SHP77 (cell line): Measurements from ENCODE around the gene MET.
"Not testable (repeated sequence)": the region's sequence is repeated elsewhere in the genome, so short reads cannot be mapped to it uniquely, and the experiment has no call there.

Source experiments
- DNase-seq, 2 experiments: peaks; one replicate each; lab custom pipeline; 2025; lab: John Stamatoyannopoulos, UW

Gene MET

DNA sequence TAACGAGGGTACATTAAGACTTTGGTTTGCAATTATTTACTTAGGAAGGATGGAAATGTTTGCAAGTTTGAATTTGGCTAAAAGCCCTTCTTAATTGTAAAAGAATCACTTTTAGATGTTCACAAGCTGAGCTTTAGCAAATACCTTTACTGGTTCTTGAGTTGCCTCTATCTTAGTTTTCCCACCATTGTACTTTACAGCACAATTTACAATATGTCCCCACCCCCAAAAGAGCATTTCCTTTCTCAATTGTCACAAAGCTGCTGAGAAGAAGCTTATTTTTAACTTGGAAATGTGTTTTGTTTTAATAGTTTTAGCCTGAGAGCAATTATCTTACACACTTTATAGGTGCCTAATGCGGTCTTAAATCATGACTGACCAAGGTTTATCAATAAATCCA lies 81.1 kb downstream of the MET start:
- no peak for DNase-seq

DNA sequence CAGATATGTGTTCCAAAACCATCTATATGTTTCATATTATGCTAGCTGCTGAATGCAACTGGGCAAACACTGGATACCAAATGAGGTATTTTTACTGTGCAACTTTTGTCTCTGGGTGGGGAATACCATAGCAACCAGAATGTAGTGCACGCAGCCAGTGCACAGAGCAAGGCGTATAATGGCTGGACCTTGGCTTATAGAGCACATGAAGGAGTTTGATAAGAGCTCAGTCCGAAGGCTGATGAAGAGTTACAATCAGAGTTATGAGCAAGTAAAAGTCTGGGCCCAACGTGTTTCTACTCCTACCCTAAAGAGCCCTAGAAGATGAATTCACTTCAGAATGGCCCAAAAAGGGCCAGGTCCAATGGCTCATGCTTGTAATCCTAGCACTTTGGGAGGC lies 82.2 kb downstream of the MET start:
- no peak for DNase-seq

DNA sequence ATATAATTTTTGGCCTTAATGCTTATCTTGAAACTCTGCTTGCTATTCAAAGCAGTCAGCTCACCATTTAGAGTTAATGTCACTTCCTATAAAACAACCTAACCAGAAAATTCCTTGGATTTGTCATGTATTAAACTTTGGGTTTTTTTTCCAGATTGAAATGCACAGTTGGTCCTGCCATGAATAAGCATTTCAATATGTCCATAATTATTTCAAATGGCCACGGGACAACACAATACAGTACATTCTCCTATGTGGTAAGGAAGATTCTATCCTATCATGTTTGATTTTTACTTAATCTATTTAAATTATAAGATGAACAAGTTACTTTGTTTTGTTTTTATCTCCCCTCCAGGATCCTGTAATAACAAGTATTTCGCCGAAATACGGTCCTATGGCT lies 85.3 kb downstream of the MET start:
- no peak for DNase-seq

DNA sequence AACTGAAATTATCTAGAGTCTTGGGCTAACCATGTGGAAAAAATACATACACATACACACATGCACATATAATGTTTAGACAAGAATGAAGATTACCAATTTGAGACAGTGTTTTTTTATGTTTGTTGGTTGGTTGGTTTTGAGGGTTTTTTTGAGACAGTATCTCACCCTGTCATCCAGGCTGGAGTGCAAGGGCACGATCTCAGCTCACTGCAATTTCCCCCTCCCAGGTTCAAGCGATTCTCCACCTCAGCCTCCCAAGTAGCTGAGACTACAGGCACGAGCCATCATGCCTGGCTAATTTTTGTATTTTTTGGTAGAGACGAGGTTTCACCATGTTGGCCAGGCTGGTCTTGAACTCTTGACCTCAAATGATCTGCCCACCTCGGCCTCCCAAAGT lies 87.6 kb downstream of the MET start:
- DNase-seq, result not testable (repeated sequence)

DNA sequence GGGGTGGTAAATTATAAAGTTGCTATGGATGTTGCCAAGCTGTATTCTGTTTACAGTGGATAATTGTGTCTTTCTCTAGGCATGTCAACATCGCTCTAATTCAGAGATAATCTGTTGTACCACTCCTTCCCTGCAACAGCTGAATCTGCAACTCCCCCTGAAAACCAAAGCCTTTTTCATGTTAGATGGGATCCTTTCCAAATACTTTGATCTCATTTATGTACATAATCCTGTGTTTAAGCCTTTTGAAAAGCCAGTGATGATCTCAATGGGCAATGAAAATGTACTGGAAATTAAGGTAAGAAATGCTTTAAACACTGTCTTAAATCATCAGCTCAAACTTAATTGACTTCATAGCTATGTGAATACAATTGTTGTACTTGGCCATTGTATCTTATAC lies 91.0 kb downstream of the MET start:
- no peak for DNase-seq

DNA sequence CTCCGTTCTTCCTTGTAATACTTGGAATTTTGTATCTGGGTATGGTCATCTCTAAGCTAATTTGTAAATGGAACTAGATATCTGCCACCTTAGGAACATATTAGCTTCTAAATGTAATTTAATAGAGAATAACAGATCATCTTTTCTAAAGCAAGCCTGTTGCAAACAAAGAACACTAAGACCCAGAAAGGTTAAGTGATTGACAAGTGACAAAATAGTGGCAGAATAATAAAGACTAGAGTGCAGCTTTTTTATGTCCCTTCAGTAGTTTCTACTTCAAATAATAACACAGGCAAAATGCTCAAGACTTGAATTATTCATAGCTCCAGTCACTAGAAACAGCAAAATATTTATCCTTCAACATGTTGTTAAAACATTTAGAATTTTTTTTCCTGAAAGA lies 91.7 kb downstream of the MET start:
- DNase-seq, result no peak

DNA sequence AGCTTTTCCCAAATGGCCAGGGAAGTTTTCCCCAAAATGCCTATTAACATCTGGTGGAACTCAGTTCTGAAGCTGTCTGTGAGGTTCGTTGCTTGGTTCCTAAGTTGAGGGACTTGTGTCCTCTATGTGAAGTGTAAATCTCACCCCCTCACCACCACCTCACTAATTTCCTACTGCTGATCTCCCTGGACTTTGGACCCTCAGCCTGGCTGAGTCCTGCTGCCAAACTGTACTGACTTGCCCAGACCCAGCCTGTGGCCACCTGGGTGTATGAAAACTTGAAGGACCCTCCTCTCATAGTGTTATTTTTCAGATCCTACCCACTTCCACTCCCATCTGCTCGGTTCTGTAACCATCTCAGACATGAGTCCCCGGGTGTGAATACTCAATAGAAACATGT lies 94.9 kb downstream of the MET start:
- DNase-seq, result no peak

DNA sequence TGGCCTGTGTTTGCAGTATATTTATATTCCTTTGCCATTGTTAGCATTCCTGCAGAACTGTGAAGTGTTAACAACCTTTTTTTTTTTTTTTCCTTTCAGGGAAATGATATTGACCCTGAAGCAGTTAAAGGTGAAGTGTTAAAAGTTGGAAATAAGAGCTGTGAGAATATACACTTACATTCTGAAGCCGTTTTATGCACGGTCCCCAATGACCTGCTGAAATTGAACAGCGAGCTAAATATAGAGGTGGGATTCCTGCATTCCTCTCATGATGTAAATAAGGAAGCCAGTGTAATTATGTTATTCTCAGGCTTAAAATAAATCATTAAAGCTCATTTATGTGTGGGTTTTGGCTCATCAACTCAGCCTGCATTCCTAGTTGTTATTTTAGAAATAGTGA lies 97.5 kb downstream of the MET start:
- no peak for DNase-seq

DNA sequence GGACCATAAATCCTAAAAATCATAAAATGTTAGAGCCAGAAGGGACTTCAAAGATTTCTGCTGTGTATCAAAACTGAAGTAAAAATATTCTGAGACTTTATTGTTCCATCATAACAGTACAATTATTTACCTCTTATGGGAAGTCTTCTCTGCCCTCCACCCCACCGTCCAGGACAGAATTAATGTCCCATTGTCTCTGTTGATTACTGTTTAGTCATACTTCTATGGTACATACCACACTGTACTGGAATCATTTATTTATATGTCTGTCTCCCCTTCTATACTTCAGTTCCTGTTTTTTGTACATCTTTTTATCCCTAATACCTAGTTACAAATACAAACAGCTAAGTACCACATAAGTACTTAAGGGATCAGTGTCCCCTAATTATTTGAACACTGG lies 98.9 kb downstream of the MET start:
- DNase-seq, result no peak

DNA sequence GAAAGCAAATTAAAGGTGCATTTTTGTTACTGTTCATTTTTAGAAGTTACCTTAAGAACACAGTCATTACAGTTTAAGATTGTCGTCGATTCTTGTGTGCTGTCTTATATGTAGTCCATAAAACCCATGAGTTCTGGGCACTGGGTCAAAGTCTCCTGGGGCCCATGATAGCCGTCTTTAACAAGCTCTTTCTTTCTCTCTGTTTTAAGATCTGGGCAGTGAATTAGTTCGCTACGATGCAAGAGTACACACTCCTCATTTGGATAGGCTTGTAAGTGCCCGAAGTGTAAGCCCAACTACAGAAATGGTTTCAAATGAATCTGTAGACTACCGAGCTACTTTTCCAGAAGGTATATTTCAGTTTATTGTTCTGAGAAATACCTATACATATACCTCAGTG lies 99.6 kb downstream of the MET start:
- DNase-seq, result no peak

DNA sequence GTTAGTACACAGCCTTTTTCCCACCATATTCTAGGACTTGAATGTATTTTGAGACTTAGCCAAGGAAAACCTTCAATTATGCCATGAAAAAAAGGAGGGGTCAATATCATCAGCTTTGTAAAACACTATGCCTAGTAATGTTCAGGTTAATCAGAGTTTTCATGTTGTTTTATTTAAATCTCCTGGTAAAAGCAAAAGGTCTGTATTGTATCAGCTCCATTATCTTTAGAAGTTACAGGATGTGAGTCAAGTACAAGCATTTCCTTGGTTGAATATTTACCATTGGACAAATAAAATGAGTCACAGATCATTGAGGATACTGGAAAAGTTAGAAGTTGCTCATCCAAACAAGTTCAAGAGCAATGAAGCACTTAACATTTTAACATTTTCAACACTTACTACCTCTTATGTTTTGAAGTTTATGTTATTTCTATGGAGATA lies 100.4 kb downstream of the MET start:
- no peak for DNase-seq

DNA sequence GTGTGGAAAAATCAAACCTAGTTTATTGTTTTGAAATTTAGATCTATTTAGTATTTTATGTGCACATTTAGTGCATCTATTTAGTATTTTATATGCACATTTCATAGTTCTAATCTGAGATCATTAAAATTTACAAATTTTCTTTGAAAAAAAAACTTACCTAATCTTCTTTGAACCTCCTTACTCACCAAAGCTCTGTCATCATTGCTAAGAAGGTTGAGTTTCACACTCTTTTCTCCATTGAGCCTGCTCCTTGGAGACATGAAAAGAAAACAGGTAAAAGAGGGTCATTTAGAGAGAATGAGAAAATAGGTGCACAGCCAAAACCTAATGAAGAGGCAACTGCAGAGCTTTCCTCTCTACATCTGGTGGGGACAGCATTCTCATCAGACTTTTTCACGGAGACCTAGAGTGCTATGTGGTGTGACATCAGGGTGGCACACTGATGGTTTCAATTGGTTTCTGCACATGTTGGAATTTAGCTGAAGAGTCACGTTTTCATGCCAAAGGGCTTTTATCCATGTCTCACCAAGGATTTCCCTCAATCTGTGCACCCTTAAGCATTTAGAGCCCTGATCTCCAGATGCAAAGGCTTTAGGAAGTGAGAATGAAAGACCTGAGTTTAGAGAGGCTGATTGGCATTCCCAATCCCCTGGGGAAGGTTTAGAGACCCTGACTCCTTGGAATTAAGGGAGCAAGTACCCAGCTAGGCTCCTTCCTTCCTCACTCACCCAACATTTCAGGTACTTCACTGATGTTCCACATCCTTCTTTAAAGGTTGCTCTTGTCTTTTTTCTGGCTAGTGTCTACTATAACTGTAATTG lies 101.1 kb downstream of the MET start:
- no peak for DNase-seq

DNA sequence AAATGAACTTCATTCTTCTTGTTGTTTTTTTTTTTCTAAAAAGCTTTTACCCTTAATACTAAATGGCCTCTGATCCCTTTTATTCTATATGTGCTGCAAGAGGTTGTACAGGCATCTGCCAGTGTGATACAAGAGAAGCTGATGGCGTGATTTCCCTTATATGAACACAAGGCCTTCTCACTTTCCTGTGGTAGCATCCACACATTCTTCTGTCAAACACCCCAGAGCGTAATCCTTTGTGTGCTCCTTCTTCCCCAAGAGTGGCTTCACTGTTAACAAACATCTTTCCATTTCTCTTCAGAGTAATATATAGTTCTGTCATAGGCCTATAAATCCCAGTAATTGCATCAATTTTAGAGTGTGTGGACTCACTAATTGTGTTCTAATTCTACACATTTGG lies 104.0 kb downstream of the MET start:
- DNase-seq, result no peak

DNA sequence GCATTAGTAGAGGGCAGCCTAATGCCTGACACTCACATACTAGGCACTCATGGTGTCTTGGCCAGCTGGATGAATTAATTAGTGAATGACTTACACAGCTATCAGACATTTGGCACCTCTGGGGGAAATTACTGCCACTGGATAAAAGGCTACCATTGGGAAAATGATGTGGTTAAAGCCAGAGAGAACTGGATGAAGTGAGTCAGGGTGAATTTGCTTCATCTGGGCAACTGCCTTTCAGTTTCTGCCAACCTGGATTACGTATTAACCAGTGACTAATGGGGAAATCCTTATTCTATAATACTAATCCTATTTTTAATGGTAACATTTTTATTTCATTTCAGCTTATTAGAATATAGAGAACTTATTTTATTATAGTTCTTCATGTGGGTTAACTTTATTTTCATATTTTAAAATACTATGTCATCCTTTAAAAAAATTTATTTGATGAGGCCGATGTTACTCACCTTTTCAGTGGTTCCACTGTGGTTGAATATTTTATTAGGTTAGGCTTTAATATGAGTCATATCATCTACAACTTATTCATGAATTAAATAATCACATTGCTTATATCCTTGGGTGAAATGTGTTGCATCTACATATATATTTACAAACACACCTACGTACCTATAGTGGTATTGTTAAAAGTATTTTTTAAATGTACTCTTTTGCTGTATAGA lies 104.8 kb downstream of the MET start:
- DNase-seq, result no peak

DNA sequence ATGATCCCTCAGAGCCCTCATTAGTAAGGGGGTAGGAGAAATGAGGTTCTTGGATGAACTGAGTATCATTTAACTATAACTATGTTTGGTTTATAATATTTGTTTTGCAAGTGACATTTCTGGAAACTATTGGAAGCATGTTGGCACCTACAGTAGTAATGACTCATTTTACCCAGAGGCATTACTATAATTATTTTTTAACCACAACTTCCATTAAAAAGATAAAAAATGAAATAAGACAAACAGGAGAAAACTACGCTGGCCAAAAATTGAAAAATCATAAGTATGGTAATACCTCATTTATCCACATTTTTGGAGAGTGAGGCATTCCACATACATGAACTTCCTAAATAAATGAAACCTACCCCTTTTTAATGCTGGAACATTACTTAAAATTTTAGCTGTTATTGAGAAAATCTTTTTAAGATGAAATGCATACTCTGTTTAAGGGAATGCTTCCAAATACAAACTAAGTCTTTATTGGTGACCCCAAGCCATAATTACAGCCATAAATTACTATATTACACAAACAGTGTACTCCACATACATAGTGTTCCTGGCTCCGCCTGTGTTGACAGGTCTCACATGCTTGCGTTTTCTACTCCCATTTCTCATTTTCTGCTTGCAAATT lies 105.8 kb downstream of the MET start:
- no peak for DNase-seq

DNA sequence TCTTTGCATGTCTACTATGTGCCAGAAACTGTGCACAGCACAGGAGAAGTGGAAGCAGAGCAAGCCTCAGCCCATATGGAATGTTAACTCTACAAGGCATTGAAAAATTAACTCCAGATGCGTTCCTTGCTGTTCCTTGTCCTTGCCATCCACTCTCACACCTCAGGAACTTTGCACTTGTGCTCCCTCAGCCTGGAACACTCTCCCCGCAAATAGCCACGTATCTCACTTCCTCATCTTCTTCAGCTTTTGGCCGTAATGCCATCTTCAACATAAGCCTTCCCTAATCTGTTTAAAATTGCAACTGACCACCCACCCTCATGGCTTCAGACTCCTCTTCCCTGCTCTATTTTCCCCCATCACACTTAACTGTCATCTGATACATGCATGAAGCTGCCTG lies 107.2 kb downstream of the MET start:
- no peak for DNase-seq

DNA sequence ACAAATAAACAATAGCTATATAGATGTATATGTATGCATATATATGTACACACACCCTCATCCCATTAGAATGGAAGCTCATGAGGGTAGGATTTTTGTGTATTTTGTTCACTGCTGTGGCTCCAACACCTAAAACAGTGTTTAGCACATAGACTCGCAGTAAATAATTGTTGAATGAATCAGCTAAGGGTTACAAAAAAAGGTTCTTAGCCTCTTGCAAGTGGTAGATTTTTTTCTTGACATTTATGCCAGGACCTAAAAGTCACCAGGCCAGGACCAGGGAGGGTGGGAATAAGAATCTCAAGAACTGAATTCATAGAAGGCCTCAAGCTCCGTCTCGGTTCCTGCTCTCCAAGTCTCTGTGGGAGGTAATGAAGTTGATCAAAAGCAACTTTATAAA lies 107.9 kb downstream of the MET start:
- no peak for DNase-seq

DNA sequence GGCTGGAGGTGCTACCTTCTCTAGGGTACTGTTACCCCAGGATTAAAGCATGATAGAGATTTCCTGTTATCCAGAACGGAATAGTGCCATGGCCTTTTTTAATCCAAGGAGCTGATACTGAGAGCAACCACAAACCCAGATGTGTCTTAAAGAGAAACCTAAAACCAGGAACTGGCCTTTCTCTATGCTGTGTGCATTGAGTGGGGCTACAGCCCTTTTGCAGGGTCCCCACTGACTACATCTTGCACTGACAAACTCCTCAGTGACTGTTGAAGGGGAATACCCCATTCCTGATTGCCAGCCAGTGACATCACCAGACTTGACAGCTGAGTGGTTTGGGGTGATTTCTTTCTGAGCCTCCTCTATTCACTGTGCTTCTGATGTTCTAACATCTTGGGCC lies 108.5 kb downstream of the MET start:
- no peak for DNase-seq

DNA sequence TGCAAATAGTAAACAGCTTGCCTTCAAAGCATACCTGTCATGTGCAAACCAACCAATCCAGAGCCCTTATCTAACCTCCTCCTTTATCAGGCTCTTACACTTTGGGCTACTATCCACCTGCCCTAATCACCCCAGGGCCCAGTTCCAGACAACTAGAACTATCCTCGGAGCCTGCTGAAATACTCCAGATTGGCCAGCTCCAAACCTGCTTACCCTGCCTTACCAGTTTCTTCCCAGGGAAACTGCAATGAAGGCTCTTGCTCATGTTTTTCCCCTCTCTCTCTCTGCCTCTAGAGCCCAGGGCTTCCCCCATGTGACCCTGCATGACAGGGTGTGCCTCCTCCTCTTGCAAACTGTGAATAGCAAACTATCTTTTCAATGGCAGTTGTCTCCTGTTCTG lies 109.0 kb downstream of the MET start:
- DNase-seq, result no peak

DNA sequence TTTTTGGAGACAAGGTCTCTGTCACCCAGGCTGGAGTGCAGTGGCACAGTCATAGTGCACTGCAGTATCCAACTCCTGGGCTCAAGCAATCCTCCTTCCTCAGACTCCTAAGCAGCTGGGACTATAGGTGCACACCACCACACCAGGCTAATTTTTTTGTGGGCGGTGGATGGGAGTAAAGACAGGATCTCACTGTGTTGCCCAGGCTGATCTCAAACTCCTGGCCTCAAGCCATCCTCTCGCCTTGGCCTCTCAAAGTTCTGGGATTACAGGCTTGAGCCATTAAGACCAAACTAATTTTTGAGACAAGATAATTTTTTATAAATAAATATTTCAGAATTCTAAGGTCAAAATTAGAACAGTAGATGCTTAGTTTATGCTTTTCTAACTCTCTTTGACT lies 109.6 kb downstream of the MET start:
- DNase-seq, result no peak

DNA sequence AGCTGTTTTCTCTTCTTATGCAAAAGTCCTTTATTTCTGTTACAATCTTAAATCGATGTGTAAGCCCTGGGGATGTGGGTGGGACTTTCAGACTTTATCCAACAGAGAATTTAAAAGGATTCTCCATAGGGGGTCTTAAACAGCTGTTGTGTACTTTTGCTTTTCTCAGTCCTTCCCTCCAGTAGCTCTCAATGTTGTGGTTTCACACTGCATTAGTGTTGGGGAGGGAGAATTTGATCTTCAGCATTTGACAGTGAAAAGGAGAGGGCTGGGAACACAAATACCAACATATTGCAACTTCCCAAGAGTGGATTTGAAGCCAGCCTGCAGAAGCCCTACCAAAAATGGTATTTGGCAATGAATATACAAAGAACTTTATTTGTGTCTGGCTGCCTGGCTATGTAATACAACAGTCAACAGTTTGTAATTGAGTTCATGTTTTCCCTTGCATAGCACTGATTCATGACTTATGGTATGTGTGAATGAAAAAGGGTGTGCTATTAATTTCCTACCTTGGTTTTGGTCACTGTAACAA lies 110.2 kb downstream of the MET start:
- no peak for DNase-seq

DNA sequence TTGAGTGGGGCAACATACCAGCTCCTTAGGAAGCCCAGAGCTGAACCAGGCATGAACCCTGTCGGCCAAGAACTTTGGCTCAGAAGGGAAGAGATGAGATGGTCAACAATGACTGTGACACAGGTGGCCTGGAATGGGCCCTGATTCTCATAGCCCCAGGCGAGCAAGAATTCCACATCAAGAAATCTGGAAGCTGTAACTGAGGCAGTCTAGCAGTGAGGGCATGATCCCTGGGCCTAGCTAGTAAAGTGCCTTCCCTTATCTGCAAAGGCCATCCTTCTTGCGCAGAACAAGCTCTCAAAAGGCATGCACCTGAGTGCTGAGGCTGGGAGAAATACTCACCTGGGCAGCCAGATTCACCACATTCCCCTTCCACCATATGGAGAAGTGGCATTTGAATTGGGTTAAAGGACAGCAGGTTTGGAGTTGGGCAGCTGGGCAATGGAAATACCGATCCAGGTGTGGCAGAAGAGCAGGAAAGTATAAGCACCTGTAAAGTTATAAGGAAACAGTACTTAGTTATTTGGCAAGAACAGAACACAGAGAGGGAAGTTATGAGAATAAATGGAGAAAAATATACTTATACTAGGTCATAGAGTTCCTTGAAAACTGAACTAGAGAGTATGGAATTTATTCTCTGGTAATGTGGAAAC lies 111.8 kb downstream of the MET start:
- no peak for DNase-seq

DNA sequence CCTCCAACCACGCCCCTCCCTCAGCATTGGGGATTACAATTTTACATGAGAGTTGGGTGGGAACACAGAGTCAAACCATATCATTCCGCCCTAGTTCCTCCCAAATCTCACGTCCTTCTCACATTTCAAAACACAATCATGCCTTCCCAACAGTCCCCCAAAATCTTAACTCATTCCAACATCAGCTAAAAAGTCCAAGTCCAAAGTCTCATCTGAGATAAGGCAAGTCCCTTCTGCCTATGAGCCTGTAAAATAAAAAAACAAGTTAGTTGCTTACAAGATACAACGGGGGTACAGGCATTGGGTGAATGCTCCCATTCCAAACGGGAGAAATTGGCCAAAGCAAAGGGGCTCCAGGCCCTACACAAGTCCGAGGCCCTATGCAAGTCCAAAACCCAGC lies 112.7 kb downstream of the MET start:
- no peak for DNase-seq
